ENCODE measurements around the gene RPS28.
A peak's percentile ranks its signal among the peaks of the same experiment; 100 is the strongest.
"Not testable (repeated sequence)": the region's sequence is repeated elsewhere in the genome, so short reads cannot be mapped to it uniquely, and the experiment has no call there.

RPS28 gene

DNA sequence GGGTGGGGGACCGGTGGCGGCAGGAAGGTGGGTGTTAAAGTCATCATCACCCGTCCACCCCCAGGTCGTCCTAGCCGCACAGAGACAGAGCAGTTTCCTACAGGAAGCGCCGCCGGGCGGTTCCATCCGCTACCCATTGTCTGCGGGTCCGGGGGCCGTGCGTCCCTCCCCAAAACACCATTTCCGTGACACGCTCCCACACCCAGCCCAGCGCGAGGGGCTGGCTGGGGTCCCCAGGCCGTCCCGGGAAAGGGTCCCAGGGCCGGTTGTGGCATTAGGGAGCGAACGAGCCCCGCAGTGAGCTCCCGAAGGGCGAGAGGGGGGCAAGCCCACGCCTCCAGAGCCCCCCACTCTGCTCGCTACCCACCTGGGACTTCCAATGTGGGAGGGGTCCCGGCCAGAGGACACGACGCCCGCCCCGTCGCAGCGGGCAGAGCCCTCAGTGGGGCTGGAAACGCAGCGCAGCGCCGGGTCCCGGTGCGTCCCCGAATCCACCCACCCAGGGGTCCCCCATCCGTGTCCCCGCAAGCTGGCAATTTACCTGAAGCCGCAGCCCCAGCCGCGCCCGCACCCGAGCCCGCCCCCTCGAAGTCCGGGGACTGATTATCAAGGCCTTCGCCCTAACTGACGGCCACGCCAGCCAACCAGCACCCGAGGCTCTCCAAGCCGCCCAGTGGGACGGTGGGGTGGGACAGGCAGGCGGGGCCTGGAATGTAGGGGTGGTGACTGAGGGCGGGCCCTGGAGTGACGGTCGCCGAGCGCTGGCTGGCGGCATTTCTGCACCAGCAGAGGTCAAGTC is 21.6 kb downstream of the RPS28 start, which contains the start of gene KANK3:
TSS of gene KANK3 (minus strand) at position 579 of the 799 bp plus-strand sequence. CDS start 5,434 bp downstream, outside the sequence.
- peak; percentile 92 to 93 for DNase-seq (ENCODE audit: low read depth in 2 of 2)

DNA sequence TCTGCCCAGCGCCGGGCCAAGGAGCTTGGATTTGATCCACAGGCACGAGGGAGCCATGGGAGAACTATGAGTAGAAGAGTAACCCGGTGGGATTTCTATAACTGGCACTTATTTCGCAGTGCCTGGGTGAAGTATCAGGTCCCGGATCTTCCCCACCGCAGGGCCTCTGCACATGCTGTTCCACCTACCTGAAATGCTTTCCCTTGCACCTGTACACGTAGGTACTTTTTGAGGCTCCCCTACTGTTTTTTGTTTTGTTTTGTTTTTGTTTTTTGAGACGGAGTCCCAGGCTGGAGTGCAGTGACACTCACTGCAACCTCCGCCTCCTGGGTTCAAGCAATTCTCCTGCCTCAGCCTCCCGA is 22.2 kb downstream of the RPS28 start:
- no peak for DNase-seq (ENCODE audit: low read depth in 2 of 2)

DNA sequence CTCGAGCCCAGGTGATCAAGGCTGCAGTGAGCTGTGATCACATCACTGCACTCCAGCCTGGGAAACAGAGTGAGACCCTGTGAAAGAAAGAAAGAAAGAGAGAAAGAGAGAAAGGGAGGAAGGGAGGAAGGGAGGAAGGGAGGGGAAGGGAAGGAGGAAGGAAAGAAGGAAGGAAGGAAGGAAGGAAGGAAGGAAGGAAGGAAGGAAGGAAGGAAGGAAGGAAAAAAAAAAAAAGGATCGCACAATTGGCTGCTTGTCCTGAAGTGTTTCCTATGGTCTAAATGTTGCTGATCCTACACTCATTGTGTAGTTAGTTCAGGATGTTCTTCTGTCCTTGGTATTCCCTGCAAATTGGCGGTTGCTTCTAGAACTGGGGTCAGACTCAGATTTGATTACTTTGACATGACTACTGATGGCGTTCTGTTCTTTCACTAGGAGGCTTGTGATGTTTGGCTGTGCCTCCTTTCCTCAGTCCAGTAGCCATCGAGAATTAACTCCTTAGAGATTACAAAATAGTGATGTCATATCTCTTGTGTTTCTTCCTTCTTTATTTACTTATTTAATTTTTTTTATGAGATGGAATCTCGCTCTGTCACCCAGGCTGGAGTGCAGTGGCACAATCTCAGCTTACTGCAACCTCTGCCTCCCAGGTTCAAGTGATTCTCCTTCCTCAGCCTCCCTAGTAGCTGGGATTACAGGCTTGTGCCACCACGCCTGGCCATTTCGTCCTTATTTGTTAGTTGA is 28.5 kb downstream of the RPS28 start:
- not testable (repeated sequence) for DNase-seq (ENCODE audit: low read depth in 2 of 2)

DNA sequence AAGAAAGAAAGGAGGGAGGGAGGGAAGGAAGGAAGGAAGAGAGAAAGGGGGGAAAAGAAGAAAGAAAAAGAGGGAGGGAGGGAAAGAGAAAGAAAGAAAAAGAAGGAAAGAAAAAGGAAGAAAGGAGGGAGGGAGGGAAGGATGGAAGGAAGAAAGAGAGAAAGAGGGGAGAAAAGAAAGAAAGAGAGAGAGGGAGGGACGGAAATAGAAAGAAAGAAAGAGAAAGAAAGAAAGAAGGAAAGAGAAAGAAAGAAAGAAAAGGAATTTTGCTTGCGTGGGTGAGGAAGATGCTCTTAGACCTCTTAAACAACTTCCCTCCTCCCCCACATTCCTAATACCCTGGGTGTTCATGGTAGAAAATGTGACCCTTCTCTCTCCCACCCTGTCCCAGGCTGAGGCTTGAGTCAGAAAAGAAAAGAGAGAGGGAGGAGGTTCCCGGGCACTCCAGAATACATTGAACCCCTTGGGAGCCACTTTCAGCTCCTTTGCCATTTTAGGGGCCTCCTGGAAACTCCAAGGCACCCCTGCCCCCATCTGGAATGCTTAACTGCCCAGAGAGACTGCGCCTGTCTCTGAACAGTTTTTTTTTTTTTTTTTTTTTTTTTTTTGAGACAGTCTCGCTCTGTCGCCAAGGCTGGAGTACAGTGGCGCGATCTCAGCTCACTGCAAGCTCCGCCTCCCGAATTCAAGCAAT is 31.0 kb downstream of the RPS28 start:
- DNase-seq (ENCODE audit: low read depth in 2 of 2), result no peak

DNA sequence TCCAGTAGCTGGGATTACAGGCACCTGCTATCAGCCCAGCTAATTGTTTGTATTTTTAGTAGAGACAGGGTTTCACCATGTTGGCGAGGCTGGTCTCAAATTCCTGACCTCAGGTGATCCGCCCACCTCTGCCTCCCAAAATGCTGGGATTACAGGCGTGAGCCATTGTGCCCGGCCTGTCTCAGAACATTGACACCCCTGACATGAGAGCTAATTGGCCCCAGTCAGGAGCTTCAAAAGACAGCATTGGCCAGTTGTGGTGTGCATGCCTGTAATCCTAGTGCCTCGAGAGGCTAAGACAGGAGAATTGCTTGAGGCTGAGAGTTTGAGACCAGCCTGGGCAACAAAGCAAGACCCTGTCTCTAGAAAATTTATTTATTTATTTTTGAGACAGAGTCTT is 31.5 kb downstream of the RPS28 start:
- DNase-seq (ENCODE audit: low read depth in 2 of 2), result not testable (repeated sequence)

DNA sequence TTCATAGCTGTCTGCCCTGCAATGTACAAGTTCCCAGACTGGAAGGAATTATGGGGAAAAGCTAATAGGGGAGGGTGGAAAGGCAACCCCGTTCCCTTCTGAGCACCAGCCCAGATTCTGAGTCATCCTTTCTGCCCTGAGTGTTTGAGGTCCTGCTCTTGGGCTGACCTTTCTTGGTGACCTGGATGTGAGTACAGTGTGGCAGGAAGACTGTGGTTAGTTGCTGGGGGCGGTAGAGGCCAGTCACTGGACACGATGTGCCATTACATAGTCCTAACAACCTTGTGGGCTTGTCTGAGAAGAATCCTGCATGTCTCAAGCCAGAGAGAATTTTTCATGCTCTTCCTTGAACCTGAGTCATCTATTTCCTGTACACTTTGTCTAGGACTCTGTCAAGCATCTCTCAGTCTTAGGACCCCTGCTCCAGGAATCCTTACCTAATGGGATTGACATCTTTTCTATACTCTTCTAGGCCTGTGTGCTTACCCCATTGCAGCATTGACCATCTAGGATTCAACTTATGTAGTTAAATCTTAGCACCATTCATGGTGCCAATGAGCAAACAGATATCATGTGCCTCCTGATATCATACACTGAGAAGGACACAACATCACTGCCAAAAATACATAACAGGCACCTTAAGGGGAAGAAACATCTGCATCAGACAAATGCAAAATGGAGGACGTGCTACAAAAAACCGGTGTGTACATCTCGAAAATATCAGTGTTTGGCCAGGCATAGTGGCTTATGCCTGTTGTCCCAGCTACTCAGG is 34.5 kb downstream of the RPS28 start:
- no peak for DNase-seq (ENCODE audit: low read depth in 2 of 2)

DNA sequence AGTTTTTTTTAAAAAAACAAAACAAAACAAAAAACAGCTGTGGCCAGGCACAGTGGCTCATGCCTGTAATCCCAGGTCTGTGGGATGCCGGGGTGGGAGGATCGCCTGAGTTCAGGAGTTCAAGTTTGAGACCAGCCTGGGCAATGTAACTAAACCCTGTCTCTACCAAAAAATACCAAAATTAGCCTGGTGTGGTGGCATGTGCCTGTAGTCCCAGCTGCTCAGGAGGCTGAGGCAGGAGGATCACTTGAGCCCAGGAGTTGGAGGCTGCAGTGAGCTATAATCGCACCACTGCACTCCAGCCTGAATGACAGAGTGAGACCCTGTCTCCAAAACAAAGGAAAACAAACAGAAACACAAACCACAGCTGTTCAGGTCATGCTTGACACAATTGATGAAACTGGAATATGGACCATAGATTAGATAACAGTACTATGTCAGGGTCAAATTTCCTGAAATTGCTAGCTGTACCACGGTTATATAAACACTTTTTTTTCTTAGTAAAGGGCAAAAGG is 35.8 kb downstream of the RPS28 start:
- no peak for DNase-seq (ENCODE audit: low read depth in 2 of 2)

DNA sequence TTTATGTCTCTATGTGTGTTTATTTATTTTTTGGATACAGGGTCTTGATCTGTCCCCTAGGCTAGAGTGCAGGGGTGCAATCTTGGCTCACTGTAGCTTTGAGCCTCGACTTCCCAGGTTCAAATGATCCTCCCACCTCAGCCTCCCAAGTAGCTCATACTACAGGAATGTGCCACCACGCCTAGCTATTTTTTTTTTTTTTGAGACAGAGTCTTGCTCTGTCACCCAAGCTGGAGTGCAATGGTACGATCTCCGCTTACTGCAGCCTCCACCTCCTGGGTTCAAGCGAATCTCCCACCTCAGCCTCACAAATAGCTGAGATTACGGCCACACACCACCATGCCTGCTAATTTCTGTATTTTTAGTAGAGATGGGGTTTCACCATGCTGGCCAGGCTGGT is 37.7 kb downstream of the RPS28 start:
- no peak for DNase-seq (ENCODE audit: low read depth in 2 of 2)

DNA sequence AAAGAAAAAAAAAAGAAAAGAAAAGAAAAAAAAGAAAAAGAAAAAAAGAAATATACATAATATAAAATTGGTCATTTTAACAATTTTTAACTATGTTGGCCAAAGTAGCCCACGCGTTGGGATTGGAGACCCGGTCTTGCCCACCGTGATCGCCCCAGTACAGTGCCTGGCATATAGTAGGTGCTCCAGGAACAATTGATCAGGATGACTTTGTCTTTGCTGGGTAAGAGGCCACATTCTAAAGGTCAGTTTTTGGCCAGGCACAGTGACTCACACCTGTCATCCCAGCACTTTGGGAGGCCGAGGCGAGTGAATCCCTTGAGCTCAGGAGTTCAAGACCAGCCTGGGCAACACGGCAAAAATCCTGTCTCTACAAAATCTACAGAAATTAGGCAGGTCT is 38.9 kb downstream of the RPS28 start:
- DNase-seq (ENCODE audit: low read depth in 2 of 2), result no peak

DNA sequence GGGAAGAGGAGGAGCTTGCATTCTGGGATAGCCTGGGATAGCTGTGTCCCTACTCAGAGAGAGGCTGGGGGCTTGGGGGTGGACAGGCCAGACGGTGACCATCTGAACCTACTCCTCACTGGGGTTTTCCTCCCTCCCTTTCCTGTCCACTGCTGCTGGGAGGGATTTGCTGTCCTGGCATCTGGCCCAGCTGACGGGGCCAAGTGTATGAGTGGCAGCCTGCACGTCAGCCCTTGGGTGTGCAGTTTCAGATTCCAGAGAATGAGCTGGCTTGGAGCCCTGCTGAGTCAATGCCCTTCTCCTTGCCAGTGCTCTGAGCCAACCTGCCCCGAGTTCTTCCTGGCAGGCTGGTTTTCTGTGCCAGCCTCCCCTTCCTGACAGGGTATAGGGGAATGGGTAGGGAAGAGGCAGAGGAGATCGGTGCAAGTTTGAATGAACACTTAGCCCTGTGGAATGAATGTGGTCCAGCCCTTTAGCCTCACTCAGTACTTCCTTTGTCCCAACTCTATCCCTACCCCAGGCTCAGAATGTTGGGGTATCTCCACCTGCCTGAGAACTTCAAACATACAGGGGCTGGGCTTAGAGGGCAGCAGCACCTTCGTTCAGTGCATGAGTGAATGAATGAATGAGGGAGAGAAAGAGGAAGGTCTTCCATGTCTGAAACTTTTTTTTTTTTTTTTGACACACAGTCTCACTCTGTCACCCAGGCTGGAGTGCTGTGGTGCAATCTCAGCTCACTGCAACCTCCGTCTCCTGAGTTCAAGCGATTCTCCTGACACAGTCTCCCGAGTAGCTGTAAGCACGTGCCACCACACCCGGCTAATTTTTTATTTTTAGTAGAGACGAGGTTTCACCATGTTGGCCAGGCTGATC is 40.9 kb downstream of the RPS28 start:
- peak; percentile 22 to 33 for DNase-seq (ENCODE audit: low read depth in 2 of 2)

DNA sequence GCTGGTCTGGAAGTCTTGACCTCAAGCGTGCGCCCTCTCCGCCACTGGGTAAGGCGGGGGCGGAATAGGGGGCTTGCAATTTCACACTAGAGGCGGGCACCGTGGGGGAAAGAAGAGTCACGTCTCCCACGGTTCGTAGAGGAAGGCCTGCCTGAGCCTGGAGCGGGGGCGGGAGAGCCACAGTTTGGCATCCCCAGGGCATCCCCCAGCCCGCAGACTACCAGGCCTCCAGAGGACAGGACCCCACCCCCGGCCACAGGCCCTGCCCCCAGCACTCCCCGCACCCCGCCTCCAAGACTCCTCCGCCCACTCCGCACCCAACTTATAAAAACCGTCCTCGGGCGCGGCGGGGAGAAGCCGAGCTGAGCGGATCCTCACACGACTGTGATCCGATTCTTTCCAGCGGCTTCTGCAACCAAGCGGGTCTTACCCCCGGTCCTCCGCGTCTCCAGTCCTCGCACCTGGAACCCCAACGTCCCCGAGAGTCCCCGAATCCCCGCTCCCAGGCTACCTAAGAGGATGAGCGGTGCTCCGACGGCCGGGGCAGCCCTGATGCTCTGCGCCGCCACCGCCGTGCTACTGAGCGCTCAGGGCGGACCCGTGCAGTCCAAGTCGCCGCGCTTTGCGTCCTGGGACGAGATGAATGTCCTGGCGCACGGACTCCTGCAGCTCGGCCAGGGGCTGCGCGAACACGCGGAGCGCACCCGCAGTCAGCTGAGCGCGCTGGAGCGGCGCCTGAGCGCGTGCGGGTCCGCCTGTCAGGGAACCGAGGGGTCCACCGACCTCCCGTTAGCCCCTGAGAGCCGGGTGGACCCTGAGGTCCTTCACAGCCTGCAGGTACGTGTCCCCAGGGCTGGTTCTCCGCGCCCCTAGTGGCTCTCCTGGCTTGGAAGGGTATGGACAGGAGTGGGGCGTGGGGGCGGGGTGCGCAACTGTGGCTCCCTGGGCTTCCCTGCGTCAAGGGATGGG is 42.8 kb downstream of the RPS28 start, which contains the start of gene ANGPTL4:
TSS of gene ANGPTL4 (plus strand) at position 353 of the 969 bp plus-strand sequence. CDS start at position 520, 167 bp downstream.
- DNase-seq (ENCODE audit: low read depth in 2 of 2), result peak; percentile 49 to 54

DNA sequence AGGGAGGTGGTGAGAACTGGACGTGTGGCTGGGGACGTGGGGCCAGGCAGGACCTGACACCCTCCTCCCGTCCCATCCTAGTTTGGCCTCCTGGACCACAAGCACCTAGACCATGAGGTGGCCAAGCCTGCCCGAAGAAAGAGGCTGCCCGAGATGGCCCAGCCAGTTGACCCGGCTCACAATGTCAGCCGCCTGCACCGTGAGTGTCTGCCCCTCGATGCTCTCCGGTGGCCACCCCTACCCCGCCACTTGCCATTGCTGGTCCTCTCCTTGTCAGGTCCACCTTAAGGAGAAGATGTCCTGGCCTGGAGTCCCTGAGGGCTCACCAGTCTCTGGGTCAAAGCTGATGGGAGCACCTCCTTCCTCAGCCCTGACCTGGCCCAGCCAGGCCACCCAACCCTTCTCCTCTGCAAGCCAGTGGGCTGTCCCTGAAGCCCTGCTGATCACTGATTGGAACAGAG is 44.9 kb downstream of the RPS28 start:
- no peak for DNase-seq (ENCODE audit: low read depth in 2 of 2)

DNA sequence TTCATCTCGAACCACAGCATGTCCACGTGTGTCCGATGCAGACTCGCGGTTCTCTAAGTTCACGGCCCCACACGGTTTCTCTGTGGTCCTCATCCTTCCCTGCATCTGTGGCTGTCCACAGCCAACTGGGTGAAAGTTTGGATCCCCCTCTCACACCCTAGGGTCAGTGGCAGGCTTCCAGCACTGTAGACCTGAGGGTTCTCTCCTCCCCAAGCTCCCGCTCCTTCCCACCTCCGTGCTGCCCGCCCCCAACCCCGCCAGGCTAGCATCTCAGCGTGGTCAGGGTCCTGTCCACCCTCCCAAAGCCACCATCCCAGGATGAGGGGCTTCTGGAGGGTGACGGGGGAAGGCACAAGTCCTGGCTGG is 45.6 kb downstream of the RPS28 start:
- no peak for DNase-seq (ENCODE audit: low read depth in 2 of 2)

DNA sequence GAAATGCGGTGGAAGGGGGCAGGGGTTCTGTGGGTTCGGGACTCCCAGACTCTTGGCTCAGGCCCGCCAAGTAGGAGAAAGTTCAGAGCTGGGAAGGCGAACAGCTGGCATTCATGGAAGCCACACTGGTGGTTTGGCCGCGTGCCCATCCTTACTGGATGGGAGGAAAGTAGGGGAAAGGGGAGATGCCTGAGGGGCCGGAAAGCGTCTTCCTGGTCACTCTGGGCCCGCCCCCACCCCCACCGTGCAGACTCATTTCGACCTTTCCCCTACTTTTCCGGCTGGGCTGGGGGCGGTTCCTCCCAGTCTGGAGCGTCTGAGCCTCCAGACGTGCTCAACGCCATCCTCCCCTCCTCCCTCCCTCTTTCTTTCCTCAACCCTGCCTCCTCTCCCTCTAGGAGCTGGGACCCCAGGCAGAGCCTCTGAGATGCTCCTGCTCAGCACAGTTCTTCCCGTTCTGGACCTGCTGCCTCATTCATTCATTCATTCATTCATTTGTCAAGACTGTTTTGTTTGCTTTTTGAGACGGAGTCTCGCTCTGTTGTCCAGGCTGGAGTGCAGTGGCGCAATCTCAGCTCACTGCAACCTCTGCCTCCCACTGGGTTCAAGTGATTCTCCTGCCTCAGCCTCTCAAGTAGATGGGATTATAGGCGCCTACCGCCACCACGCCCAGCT is 46.2 kb downstream of the RPS28 start:
- no peak for DNase-seq (ENCODE audit: low read depth in 2 of 2)

DNA sequence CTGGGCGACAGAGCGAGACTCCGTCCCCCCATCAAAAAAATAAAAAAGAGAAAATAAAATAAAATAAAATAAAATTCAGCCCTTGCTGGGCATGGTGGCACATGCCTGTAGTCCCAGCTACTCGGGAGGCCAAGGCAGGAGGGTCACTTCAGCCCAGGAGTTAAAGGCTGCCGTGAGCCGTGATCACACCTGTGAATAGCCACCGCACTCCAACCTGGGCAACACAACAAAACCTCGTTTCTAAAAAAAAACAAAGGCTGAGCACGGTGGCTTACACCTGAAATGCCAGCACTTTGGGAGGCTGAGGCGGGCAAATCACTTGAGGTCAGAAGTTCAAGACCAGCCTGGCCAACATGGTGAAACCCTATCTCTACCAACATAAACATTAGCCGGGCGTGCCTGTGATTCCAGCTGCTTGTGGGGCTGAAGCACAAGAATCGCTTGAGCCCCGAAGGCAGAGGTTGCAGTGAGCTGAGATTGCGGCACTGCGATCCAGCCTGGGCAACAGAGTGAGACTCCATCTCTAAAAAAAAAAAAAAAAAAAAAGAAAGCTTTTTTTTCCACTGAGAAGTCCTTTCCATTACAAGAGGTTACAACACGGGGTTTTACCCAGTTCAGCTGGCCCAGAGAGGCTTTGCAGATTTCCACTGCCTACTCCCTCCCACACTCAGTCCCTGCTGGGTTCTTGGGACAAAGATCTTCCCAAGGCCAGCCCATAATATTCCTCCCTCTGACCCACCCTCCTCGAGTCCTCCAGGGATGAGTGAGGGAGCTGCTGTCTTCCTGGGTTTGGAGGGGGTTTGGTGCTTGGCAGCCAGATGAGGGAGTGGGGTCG is 49.1 kb downstream of the RPS28 start:
- DNase-seq (ENCODE audit: low read depth in 2 of 2), result no peak

DNA sequence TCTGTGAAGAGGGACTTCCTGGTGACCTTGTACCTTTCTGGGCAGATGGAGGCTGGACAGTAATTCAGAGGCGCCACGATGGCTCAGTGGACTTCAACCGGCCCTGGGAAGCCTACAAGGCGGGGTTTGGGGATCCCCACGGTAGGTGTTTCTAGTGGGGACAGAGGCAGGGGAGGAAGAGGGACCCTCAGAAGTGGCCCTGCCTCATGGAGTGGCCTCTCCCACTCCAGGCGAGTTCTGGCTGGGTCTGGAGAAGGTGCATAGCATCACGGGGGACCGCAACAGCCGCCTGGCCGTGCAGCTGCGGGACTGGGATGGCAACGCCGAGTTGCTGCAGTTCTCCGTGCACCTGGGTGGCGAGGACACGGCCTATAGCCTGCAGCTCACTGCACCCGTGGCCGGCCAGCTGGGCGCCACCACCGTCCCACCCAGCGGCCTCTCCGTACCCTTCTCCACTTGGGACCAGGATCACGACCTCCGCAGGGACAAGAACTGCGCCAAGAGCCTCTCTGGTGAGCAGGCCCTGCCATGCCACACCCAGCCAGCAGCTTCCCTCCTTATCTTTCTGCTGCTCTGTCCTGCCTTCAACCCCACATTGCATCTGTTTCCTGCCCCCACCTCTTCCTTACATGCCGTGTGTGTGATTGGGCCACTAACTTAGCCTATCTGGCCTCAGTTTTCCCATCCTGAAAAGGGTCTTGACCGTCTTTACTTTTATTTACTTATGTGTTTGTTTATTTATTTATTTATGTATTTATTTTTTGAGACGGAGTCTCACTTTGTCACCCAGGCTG is 49.9 kb downstream of the RPS28 start:
- DNase-seq (ENCODE audit: low read depth in 2 of 2), result no peak

All from stimulated activated CD4-positive, alpha-beta T cell treated with anti-CD3 and anti-CD28 coated beads, Interleukin-4, amount 100 ng/mL, for 48 hours (primary cell).